HepG2 (cell line): ENCODE data around the gene SOX12. TPM values are rescaled to one million over a fixed set of nuclear protein-coding genes. Genes with fewer than 3 reads are reported as not detected.

Source experiments
- GTF3A ChIP-seq: sonication (generic); formaldehyde crosslinking; conservative IDR thresholded peaks from 2 replicates; pipeline ENCODE4 v1.4.0; 2020; ENCODE audit warnings: mild to moderate bottlenecking, missing genetic modification reagents
- KLF11 ChIP-seq: IDR thresholded peaks from 2 replicates; pipeline ENCODE4 v1.6.1; 2016; ENCODE audit warnings: missing compliant biosample characterization
- KLF15 ChIP-seq: sonication (generic); formaldehyde crosslinking; IDR thresholded peaks from 2 replicates; pipeline ENCODE4 v1.8.1; 2023; ENCODE audit warnings: borderline replicate concordance, mild to moderate bottlenecking, inconsistent platforms, missing genetic modification reagents, mixed read lengths
- REPIN1 ChIP-seq: sonication (generic); formaldehyde crosslinking; IDR thresholded peaks from 2 replicates; pipeline ENCODE4 v1.8.0; 2022; ENCODE audit warnings: missing genetic modification reagents, low read depth, mild to moderate bottlenecking, borderline replicate concordance
- SMARCE1 ChIP-seq: fragments of 450-650 bp; IDR thresholded peaks from 2 replicates; pipeline ENCODE4 v1.6.1; 2017; ENCODE audit warnings: borderline replicate concordance
- ZNF180 ChIP-seq: sonication (generic); formaldehyde crosslinking; IDR thresholded peaks from 2 replicates; pipeline ENCODE4 v1.4.0; 2020; ENCODE audit warnings: low read depth, missing genetic modification reagents, borderline replicate concordance
- ZNF205 ChIP-seq: IDR thresholded peaks from 2 replicates; pipeline ENCODE4 v1.6.1; 2018; ENCODE audit warnings: missing biosample characterization, missing genetic modification reagents
- ZNF326 ChIP-seq: sonication (generic); formaldehyde crosslinking; IDR thresholded peaks from 2 replicates; pipeline ENCODE4 v1.4.0; 2020; ENCODE audit warnings: missing genetic modification reagents, borderline replicate concordance
- ZNF724P ChIP-seq: sonication (generic); formaldehyde crosslinking; IDR thresholded peaks from 2 replicates; pipeline ENCODE4 v1.8.0; 2022; ENCODE audit warnings: missing genetic modification reagents, borderline replicate concordance
- ZNF766 ChIP-seq: sonication (generic); formaldehyde crosslinking; IDR thresholded peaks from 2 replicates; pipeline ENCODE4 v1.5.0; 2020; ENCODE audit warnings: missing genetic modification reagents, borderline replicate concordance
- ZNF816 ChIP-seq: sonication (generic); formaldehyde crosslinking; IDR thresholded peaks from 2 replicates; pipeline ENCODE4 v1.8.0; 2022; ENCODE audit warnings: missing genetic modification reagents, mild to moderate bottlenecking, borderline replicate concordance
- polyA plus RNA-seq, 8 experiments: library from polyadenylated mRNA; depleted of rRNA in 3 of 8; stranded (reverse) in 7 of 8; unstranded in 1 of 8; fragments of >200 nt; fragmentation: Illumina TruSeq in 4 of 8; extraction: Trizol in 4 of 8; gene quantifications; 2 replicates each; pipeline versions ENCODE4 v1.2.1 to v1.2.3, GENCODE V29; 2011 to 2016; ENCODE audit warnings: low read depth in 4 of 8, missing spikeins in 1 of 8, mixed read lengths in 1 of 8; ENCODE audit not compliant: insufficient read depth in 1 of 8
- total RNA-seq, 5 experiments: library from RNA; depleted of rRNA; stranded (reverse); fragments of >200 nt; fragmentation: Illumina TruSeq; extraction: Trizol; gene quantifications; 2 replicates each; pipeline ENCODE4 v1.2.3, GENCODE V29; 2016; ENCODE audit warnings: low read depth in 1 of 5
- TF ChIP-seq, protein P1 (sequence below): IDR thresholded peaks from 2 replicates; pipeline ENCODE4 v1.4.0; 2020; ENCODE audit warnings: mild to moderate bottlenecking, missing genetic modification reagents
- TF ChIP-seq, protein P2 (sequence below): sonication (generic); formaldehyde crosslinking; IDR thresholded peaks from 2 replicates; pipeline ENCODE4 v1.8.0; 2022; ENCODE audit warnings: mild to moderate bottlenecking, missing genetic modification reagents, moderate library complexity
- TF ChIP-seq, protein P3 (sequence below): sonication (generic); formaldehyde crosslinking; IDR thresholded peaks from 2 replicates; pipeline ENCODE4 v1.5.0; 2020; ENCODE audit warnings: missing genetic modification reagents, mild to moderate bottlenecking, borderline replicate concordance
- TF ChIP-seq, protein P4 (sequence below): sonication (generic); formaldehyde crosslinking; IDR thresholded peaks from 2 replicates; pipeline ENCODE4 v1.5.0; 2020; ENCODE audit warnings: missing genetic modification reagents

SOX12 gene
- total and polyA plus RNA-seq, 2 of the 13 experiments (the other 11 are each of a cell fraction or from before 2014, with no cell fraction given): 10.0 to 18.7 TPM

DNA sequence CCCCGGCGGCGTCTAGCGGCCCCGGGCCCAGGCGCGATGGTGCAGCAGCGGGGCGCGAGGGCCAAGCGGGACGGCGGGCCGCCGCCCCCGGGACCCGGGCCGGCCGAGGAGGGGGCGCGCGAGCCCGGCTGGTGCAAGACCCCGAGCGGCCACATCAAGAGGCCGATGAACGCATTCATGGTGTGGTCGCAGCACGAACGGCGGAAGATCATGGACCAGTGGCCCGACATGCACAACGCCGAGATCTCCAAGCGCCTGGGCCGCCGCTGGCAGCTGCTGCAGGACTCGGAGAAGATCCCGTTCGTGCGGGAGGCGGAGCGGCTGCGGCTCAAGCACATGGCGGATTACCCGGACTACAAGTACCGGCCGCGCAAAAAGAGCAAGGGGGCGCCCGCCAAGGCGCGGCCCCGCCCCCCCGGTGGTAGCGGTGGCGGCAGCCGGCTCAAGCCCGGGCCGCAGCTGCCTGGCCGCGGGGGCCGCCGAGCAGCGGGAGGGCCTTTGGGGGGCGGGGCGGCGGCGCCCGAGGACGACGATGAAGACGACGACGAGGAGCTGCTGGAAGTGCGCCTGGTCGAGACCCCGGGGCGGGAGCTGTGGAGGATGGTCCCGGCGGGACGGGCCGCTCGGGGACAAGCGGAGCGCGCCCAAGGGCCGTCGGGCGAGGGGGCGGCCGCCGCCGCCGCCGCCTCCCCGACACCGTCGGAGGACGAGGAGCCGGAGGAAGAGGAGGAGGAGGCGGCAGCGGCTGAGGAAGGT lies 715 bp downstream of the SOX12 start (continued):
- TF ChIP-seq, protein P1, sequence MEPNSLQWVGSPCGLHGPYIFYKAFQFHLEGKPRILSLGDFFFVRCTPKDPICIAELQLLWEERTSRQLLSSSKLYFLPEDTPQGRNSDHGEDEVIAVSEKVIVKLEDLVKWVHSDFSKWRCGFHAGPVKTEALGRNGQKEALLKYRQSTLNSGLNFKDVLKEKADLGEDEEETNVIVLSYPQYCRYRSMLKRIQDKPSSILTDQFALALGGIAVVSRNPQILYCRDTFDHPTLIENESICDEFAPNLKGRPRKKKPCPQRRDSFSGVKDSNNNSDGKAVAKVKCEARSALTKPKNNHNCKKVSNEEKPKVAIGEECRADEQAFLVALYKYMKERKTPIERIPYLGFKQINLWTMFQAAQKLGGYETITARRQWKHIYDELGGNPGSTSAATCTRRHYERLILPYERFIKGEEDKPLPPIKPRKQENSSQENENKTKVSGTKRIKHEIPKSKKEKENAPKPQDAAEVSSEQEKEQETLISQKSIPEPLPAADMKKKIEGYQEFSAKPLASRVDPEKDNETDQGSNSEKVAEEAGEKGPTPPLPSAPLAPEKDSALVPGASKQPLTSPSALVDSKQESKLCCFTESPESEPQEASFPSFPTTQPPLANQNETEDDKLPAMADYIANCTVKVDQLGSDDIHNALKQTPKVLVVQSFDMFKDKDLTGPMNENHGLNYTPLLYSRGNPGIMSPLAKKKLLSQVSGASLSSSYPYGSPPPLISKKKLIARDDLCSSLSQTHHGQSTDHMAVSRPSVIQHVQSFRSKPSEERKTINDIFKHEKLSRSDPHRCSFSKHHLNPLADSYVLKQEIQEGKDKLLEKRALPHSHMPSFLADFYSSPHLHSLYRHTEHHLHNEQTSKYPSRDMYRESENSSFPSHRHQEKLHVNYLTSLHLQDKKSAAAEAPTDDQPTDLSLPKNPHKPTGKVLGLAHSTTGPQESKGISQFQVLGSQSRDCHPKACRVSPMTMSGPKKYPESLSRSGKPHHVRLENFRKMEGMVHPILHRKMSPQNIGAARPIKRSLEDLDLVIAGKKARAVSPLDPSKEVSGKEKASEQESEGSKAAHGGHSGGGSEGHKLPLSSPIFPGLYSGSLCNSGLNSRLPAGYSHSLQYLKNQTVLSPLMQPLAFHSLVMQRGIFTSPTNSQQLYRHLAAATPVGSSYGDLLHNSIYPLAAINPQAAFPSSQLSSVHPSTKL: no peak
- TF ChIP-seq GTF3A (CRISPR knock-in tag) (no peak), ZNF766 (CRISPR knock-in tag) (no peak; the same call in 1 of the 2 replicates), KLF11 (CRISPR knock-in tag) (no peak), ZNF326 (no peak), ZNF180 (CRISPR knock-in tag) (no peak), ZNF816 (CRISPR knock-in tag) (0 out of 2 replicates have a peak, but pooled peaks have one; percentile 21), ZNF724P (CRISPR knock-in tag) (no peak), KLF15 (CRISPR knock-in tag) (no peak), REPIN1 (CRISPR knock-in tag) (no peak), ZNF205 (CRISPR knock-in tag) (no peak), SMARCE1 (no peak)
- TF ChIP-seq, protein P2, sequence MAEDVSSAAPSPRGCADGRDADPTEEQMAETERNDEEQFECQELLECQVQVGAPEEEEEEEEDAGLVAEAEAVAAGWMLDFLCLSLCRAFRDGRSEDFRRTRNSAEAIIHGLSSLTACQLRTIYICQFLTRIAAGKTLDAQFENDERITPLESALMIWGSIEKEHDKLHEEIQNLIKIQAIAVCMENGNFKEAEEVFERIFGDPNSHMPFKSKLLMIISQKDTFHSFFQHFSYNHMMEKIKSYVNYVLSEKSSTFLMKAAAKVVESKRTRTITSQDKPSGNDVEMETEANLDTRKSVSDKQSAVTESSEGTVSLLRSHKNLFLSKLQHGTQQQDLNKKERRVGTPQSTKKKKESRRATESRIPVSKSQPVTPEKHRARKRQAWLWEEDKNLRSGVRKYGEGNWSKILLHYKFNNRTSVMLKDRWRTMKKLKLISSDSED: peak; percentile 89; the same call in 1 of the 2 replicates
- TF ChIP-seq, protein P3, sequence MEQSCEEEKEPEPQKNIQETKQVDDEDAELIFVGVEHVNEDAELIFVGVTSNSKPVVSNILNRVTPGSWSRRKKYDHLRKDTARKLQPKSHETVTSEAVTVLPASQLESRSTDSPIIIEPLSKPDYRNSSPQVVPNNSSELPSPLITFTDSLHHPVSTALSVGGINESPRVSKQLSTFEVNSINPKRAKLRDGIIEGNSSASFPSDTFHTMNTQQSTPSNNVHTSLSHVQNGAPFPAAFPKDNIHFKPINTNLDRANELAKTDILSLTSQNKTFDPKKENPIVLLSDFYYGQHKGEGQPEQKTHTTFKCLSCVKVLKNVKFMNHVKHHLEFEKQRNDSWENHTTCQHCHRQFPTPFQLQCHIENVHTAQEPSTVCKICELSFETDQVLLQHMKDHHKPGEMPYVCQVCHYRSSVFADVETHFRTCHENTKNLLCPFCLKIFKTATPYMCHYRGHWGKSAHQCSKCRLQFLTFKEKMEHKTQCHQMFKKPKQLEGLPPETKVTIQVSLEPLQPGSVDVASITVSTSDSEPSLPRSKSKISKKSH (CRISPR knock-in tag): 0 out of 2 replicates have a peak, but pooled peaks have one; percentile 54
- TF ChIP-seq, protein P4, sequence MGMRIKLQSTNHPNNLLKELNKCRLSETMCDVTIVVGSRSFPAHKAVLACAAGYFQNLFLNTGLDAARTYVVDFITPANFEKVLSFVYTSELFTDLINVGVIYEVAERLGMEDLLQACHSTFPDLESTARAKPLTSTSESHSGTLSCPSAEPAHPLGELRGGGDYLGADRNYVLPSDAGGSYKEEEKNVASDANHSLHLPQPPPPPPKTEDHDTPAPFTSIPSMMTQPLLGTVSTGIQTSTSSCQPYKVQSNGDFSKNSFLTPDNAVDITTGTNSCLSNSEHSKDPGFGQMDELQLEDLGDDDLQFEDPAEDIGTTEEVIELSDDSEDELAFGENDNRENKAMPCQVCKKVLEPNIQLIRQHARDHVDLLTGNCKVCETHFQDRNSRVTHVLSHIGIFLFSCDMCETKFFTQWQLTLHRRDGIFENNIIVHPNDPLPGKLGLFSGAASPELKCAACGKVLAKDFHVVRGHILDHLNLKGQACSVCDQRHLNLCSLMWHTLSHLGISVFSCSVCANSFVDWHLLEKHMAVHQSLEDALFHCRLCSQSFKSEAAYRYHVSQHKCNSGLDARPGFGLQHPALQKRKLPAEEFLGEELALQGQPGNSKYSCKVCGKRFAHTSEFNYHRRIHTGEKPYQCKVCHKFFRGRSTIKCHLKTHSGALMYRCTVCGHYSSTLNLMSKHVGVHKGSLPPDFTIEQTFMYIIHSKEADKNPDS (CRISPR knock-in tag): no peak
